Kidney (tissue), 14 donors: ENCODE data around the gene HMGB3. TPM values are rescaled to one million over a fixed set of nuclear protein-coding genes. Genes with fewer than 3 reads are reported as not detected.
"Not testable (repeated sequence)": the region's sequence is repeated elsewhere in the genome, so short reads cannot be mapped to it uniquely, and the experiment has no call there.

ENCODE experiments used
- DNase-seq, 5 donors: peaks; one replicate each; pipeline ENCODE4 v3.0.0-alpha.2; 2013 to 2020
- FAIRE-seq: peaks from 2 replicates; lab custom pipeline; 2012; peaks lifted over from hg19 to GRCh38; lab: Jason Lieb, UNC
- H3K27ac ChIP-seq, 2 donors: one replicate each; pipeline ENCODE4 v1.7.0; 2013; ENCODE audit warnings: low read depth in 2 of 2, low read length in 2 of 2, inconsistent platforms in 1 of 2
- H3K27me3 ChIP-seq: one replicate; pipeline ENCODE4 v1.7.1; 2013; ENCODE audit warnings: low read length, inconsistent platforms; ENCODE audit not compliant: control insufficient read depth, insufficient read depth
- H3K36me3 ChIP-seq, 3 donors: one replicate each; pipeline versions ENCODE4 v1.7.0 to v1.7.1; 2013; ENCODE audit warnings: low read length in 3 of 3, control low read depth in 1 of 3, inconsistent platforms in 1 of 3; ENCODE audit not compliant: insufficient read depth in 3 of 3, control insufficient read depth in 2 of 3
- H3K4me1 ChIP-seq, 3 donors: one replicate each; pipeline versions ENCODE4 v1.7.0 to v1.7.1; 2013; ENCODE audit warnings: low read length in 3 of 3, inconsistent platforms in 1 of 3, low read depth in 1 of 3; ENCODE audit not compliant: control insufficient read depth in 2 of 3, insufficient read depth in 2 of 3
- H3K4me3 ChIP-seq, 3 donors: one replicate each; pipeline versions ENCODE4 v1.7.0 to v1.8.1; 2013; ENCODE audit warnings: low read length in 3 of 3, control low read depth in 1 of 3, inconsistent platforms in 1 of 3
- H3K9ac ChIP-seq, 3 donors: one replicate each; pipeline versions ENCODE4 v1.7.0 to v1.7.1; 2013; ENCODE audit warnings: low read length in 3 of 3, control low read depth in 1 of 3, inconsistent platforms in 1 of 3
- H3K9me3 ChIP-seq, 3 donors: one replicate each; pipeline versions ENCODE4 v1.7.0 to v1.7.1; 2013; ENCODE audit warnings: low read length in 3 of 3, control low read depth in 1 of 3, inconsistent platforms in 1 of 3; ENCODE audit not compliant: control insufficient read depth in 2 of 3, insufficient read depth in 1 of 3
- intact Hi-C: fragments of 100-400 bp; cut with DNase I; formaldehyde crosslinking; loops from one replicate; pipeline ENCODE4 v1.11.1; 2022
- polyA plus RNA-seq: library from polyadenylated mRNA; stranded (reverse); fragments of 350-450 nt; fragmentation: Illumina TruSeq; extraction: RNeasy Lipid Tissue Mini Kit (QIAGEN cat#74804); gene quantifications from one replicate; pipeline ENCODE4 v1.2.3, GENCODE V29; 2014; ENCODE audit warnings: low read depth, low replicate concordance; ENCODE audit not compliant: insufficient read depth
- total RNA-seq: library from RNA; stranded (reverse); fragmentation: NEBNext Ultra II Directional; extraction: Animal tissue kit (Norgen Biotek cat#: 25700); gene quantifications from one replicate; pipeline ENCODE4 v1.2.1, GENCODE V29; 2021
- TF ChIP-seq, protein P1 (sequence below): IDR thresholded peaks from 3 replicates; pipeline ENCODE4 v1.5.1; 2012; ENCODE audit warnings: mild to moderate bottlenecking, moderate library complexity, borderline replicate concordance; ENCODE audit not compliant: insufficient read depth; ENCODE audit errors: extremely low read depth
- donor health status: control.
- donor health status: control.
- donor health status: control.
- donor health status: control.
- donor health status: control.
- donor health status: DM: yes; HTN: yes; CAD: no.
- donor health status: Normal renal cell carcinoma (clear cell type).

The HMGB3 gene
- total and polyA plus RNA-seq, 2 donors from 2014 or later: 16.1 to 18.1 TPM

- Histone ChIP-seq H3K4me1 (no peaks in the 10 kb centered on the region), H3K27ac (no peak overlapping the region), H3K4me3 (no peak overlapping the region), H3K36me3 (no peaks in the 10 kb centered on the region), H3K9ac (no peak overlapping the region), H3K9me3 (no peaks in the 10 kb centered on the region), H3K27me3 (no peaks in the 10 kb centered on the region)
- intact Hi-C loops: no loop called here
- FAIRE-seq (no peak), DNase-seq (peak in 1 of 5 donors; percentile 0)
- TF ChIP-seq, protein P1, sequence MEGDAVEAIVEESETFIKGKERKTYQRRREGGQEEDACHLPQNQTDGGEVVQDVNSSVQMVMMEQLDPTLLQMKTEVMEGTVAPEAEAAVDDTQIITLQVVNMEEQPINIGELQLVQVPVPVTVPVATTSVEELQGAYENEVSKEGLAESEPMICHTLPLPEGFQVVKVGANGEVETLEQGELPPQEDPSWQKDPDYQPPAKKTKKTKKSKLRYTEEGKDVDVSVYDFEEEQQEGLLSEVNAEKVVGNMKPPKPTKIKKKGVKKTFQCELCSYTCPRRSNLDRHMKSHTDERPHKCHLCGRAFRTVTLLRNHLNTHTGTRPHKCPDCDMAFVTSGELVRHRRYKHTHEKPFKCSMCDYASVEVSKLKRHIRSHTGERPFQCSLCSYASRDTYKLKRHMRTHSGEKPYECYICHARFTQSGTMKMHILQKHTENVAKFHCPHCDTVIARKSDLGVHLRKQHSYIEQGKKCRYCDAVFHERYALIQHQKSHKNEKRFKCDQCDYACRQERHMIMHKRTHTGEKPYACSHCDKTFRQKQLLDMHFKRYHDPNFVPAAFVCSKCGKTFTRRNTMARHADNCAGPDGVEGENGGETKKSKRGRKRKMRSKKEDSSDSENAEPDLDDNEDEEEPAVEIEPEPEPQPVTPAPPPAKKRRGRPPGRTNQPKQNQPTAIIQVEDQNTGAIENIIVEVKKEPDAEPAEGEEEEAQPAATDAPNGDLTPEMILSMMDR: no peak
Measured at GRCh38 chrX:150958177-150958576, 25.0 kb upstream of the HMGB3 start.

DNA sequence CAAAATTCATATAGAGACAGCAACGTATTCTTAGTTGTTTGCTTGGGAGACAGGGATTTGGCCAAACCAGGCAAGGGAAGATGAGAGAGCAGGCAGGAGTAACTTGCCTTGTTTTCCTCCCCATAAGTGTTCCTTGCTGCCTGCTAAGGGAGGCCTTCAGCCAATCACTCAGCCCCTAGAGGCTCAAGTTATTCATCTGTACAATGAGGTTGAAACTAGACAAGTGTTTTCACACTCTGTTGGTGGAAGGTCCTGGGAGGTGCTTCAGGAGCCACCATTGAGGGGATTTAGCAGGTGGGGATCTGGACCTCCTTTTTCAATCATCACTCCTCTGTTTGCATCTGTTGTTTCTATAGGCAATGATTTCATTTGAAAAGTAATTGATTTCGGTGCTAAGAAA is 23.6 kb upstream of the HMGB3 start:
- FAIRE-seq: no peak

DNA sequence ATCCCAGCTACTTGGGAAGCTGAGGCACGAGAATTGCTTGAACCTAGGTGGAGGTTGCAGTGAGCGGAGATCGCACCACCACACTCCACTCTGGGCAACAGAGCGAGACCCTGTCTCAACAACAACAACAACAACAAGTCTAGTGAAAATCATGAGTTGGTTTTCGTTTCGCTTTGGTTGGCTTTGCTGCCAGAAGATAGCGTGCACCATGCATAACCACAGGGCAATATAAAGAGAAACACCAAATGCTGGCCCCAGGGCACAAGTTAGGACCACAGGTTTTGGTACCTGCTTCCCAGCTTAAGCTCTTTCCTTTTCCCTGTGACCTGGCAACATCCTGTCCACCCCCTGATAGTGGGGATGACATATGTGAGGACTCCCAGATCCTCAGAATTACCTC is 21.5 kb upstream of the HMGB3 start:
- Histone ChIP-seq H3K36me3 (no peaks in the 10 kb centered on the region), H3K9ac (no peak overlapping the region), H3K4me1 (no peaks in the 10 kb centered on the region), H3K9me3 (no peaks in the 10 kb centered on the region), H3K27me3 (no peaks in the 10 kb centered on the region), H3K4me3 (no peak overlapping the region), H3K27ac (no peak overlapping the region)
- no peak for DNase-seq
- FAIRE-seq: no peak
- intact Hi-C loops: no loop called here
- TF ChIP-seq, protein P1: no peak

More for the DNA sequence above, 23.6 kb upstream of the HMGB3 start:
- Histone ChIP-seq H3K9ac (no peak overlapping the region), H3K36me3 (no peaks in the 10 kb centered on the region), H3K4me1 (no peaks in the 10 kb centered on the region), H3K4me3 (no peak overlapping the region), H3K27ac (no peak overlapping the region), H3K9me3 (no peaks in the 10 kb centered on the region), H3K27me3 (no peaks in the 10 kb centered on the region)
- no peak for DNase-seq
- TF ChIP-seq, protein P1: no peak
- intact Hi-C loops: no loop called here

DNA sequence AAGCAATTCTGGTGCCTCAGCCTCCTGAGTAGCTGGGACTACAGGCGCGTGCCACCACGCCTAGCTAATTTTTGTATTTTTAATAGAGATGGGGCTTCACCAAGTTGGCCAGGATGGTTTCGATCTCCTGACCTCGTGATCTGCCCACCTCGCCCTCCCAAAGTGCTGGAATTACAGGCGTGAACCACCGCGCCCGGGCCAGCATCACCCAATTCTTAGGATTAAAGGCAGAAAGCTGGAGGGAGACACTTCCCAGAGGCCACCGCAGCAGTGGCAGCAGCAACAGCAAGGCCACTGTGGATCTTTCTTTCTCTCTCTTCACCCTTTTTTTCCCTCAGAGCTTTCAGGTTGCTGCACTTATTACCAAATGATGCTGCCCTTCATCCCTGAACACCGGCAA is 18.7 kb upstream of the HMGB3 start:
- H3K36me3 ChIP-seq, H3K27me3 ChIP-seq, DNase-seq, FAIRE-seq, H3K4me3 ChIP-seq, H3K9ac ChIP-seq, H3K4me1 ChIP-seq, H3K9me3 ChIP-seq, H3K27ac ChIP-seq, intact Hi-C loops: not testable (repeated sequence)
